A673 (cell line): ENCODE measurements around the gene SCD5. TPM values are rescaled to one million over a fixed set of nuclear protein-coding genes. Genes with fewer than 3 reads are reported as not detected.
"Not testable (repeated sequence)": the region's sequence is repeated elsewhere in the genome, so short reads cannot be mapped to it uniquely, and the experiment has no call there.

Source experiments
- BruUV-seq: library from RNA; stranded (reverse); fragments of 400-500 nt; replicated peaks from 2 replicates; lab custom pipeline; 2021; lab: Mats Ljungman, UMichigan
- CTCF ChIA-PET: fragments of 300-600 bp; sonication (Branson Sonifier 250); formaldehyde crosslinking; loops from one replicate; lab custom pipeline; 2022; ENCODE audit warnings: antibody characterized with exemption; lab: Charles Lee
- POLR2A ChIA-PET: fragments of 300-600 bp; sonication (Branson Sonifier 250); formaldehyde crosslinking; loops from one replicate; lab custom pipeline; 2022; ENCODE audit warnings: antibody characterized with exemption; ENCODE audit not compliant: low non-redundant PET; lab: Charles Lee
- DNase-seq: peaks from one replicate; pipeline ENCODE4 v3.0.0-alpha.2; 2015; ENCODE audit warnings: low spot score
- H3K27ac ChIP-seq: fragments of 200-600 bp; sonication (generic); 2 replicates; pipeline ENCODE4 v1.5.1; 2016; ENCODE audit warnings: mixed run types, low read depth, mild to moderate bottlenecking, mixed read lengths, antibody characterized with exemption, low read length; ENCODE audit not compliant: poor library complexity, severe bottlenecking
- H3K27me3 ChIP-seq: fragments of 200-600 bp; sonication (generic); replicated peaks from 2 replicates; pipeline ENCODE4 v1.6.1; 2017; ENCODE audit warnings: mixed run types, low read depth, mild to moderate bottlenecking, mixed read lengths, antibody characterized with exemption, low read length; ENCODE audit not compliant: insufficient read depth, poor library complexity
- H3K36me3 ChIP-seq: fragments of 200-600 bp; sonication (generic); 2 replicates; pipeline ENCODE4 v1.6.1; 2016; ENCODE audit warnings: mixed run types, mild to moderate bottlenecking, mixed read lengths, antibody characterized with exemption, low read length; ENCODE audit not compliant: insufficient read depth, poor library complexity, severe bottlenecking
- H3K4me1 ChIP-seq: fragments of 200-600 bp; sonication (generic); 2 replicates; pipeline ENCODE4 v1.6.1; 2017; ENCODE audit warnings: mixed run types, mild to moderate bottlenecking, mixed read lengths, antibody characterized with exemption, low read length; ENCODE audit not compliant: insufficient read depth, poor library complexity, severe bottlenecking
- H3K4me3 ChIP-seq: fragments of 200-600 bp; sonication (generic); 2 replicates; pipeline ENCODE4 v1.5.1; 2016; ENCODE audit warnings: low read depth, mixed run types, mild to moderate bottlenecking, mixed read lengths, low read length; ENCODE audit not compliant: poor library complexity, severe bottlenecking
- H3K9me3 ChIP-seq: fragments of 200-600 bp; sonication (generic); 2 replicates; pipeline ENCODE4 v1.6.1; 2016; ENCODE audit warnings: mixed run types, low read depth, mild to moderate bottlenecking, mixed read lengths, antibody characterized with exemption, low read length; ENCODE audit not compliant: poor library complexity, severe bottlenecking
- EZH2 ChIP-seq: fragments of 200-600 bp; sonication (generic); IDR thresholded peaks from 2 replicates; pipeline ENCODE4 v1.6.1; 2017; ENCODE audit warnings: borderline replicate concordance, low read depth, mild to moderate bottlenecking, mixed read lengths, antibody characterized with exemption, low read length; ENCODE audit not compliant: poor library complexity, severe bottlenecking
- intact Hi-C: fragments of 100-400 bp; cut with micrococcal nuclease; formaldehyde crosslinking; loops from one replicate; pipeline ENCODE4 v1.10.0; 2022; ENCODE audit not compliant: unreplicated experiment
- total RNA-seq: library from RNA; stranded (reverse); gene quantifications from 2 replicates; pipeline ENCODE4 v1.2.3, GENCODE V29; 2021
- TF ChIP-seq, protein P1 (sequence below): fragments of 300-800, 200-600 bp; sonication (generic); conservative IDR thresholded peaks from 2 replicates; pipeline ENCODE4 v1.5.1; 2017; ENCODE audit warnings: low read depth, mild to moderate bottlenecking, antibody characterized with exemption, low read length, moderate library complexity, mixed read lengths

Gene SCD5
- total RNA-seq, 1 experiment from 2014 or later: 15.8 TPM

GRCh38 chr4:82833696-82834313 is 35.2 kb upstream of the SCD5 start:
- no peak overlapping the region for H3K27ac ChIP-seq
- DNase-seq: no peak
- no peak overlapping the region for H3K4me3 ChIP-seq
- H3K36me3 ChIP-seq: peaks cover 6% of the 10 kb centered on the region
- TF ChIP-seq, protein P1, sequence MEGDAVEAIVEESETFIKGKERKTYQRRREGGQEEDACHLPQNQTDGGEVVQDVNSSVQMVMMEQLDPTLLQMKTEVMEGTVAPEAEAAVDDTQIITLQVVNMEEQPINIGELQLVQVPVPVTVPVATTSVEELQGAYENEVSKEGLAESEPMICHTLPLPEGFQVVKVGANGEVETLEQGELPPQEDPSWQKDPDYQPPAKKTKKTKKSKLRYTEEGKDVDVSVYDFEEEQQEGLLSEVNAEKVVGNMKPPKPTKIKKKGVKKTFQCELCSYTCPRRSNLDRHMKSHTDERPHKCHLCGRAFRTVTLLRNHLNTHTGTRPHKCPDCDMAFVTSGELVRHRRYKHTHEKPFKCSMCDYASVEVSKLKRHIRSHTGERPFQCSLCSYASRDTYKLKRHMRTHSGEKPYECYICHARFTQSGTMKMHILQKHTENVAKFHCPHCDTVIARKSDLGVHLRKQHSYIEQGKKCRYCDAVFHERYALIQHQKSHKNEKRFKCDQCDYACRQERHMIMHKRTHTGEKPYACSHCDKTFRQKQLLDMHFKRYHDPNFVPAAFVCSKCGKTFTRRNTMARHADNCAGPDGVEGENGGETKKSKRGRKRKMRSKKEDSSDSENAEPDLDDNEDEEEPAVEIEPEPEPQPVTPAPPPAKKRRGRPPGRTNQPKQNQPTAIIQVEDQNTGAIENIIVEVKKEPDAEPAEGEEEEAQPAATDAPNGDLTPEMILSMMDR: no peak
- no peak for TF ChIP-seq EZH2
- no peaks in the 10 kb centered on the region for H3K27me3 ChIP-seq
- CTCF ChIA-PET: no interaction called here
- intact Hi-C loops: no loop called here
- no TSS peak for BruUV-seq
- POLR2A ChIA-PET: no interaction called here
- no peaks in the 10 kb centered on the region for H3K4me1 ChIP-seq
- no peaks in the 10 kb centered on the region for H3K9me3 ChIP-seq

DNA sequence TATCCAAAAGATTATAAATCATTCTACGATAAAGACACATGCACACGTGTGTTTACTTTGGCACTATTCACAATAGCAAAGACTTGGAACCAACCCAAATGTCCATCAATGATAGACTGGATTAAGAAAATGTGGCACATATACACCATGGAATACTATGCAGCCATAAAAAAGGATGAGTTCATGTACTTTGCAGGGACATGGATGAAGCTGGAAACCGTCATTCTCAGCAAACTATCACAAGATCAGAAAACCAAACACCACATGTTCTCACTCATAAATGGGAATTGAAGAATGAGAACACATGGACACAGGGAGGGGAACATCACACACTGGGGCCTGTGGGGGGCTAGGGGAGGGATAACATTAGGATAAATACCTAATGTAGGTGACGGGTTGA is 34.5 kb upstream of the SCD5 start:
- H3K4me3 ChIP-seq, H3K9me3 ChIP-seq, POLR2A ChIA-PET, H3K27ac ChIP-seq, H3K27me3 ChIP-seq, CTCF ChIA-PET, H3K4me1 ChIP-seq, DNase-seq, BruUV-seq, intact Hi-C loops: not testable (repeated sequence)
- H3K36me3 ChIP-seq: peaks cover 13% of the 10 kb centered on the region

GRCh38 chr4:82825425-82825824 is 26.8 kb upstream of the SCD5 start:
- no peak for DNase-seq
- TF ChIP-seq EZH2: no peak
- TF ChIP-seq, protein P1: no peak
- no peaks in the 10 kb centered on the region for H3K4me1 ChIP-seq
- intact Hi-C loops: no loop called here
- no peak overlapping the region for H3K4me3 ChIP-seq
- BruUV-seq: no TSS peak
- H3K9me3 ChIP-seq: no peaks in the 10 kb centered on the region
- no peaks in the 10 kb centered on the region for H3K27me3 ChIP-seq
- peaks cover 50% of the 10 kb centered on the region for H3K36me3 ChIP-seq
- no peak overlapping the region for H3K27ac ChIP-seq
- ChIA-PET POLR2A (no interaction called here), CTCF (no interaction called here)

DNA sequence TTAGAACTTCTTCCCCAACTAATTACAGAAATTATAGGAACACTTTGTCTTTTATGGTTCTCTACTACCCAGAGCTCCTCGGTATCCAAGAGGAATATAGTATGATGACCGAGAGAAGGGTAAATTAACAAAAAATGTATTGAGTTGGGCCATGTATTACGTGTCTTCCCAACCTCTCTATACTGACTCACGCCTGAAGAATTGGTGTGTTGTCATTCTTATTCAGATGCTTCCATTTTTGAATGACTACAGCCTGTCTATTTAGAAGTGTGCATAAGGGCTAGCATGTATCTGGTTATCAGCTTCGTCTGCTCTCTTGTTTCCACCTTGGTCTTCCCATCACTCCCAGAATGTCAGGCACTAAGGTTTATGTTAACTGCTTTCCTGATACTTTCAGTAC is 24.5 kb upstream of the SCD5 start:
- TF ChIP-seq, protein P1: no peak
- no peak for TF ChIP-seq EZH2
- CTCF ChIA-PET: no interaction called here
- Histone ChIP-seq H3K27me3 (no peaks in the 10 kb centered on the region), H3K36me3 (peaks cover 47% of the 10 kb centered on the region), H3K27ac (no peak overlapping the region), H3K4me1 (peaks cover 15% of the 10 kb centered on the region), H3K4me3 (no peak overlapping the region), H3K9me3 (no peaks in the 10 kb centered on the region)
- POLR2A ChIA-PET: no interaction called here
- intact Hi-C loops: no loop called here
- no TSS peak for BruUV-seq
- DNase-seq: no peak
